HCT116 (cell line): ENCODE results near the gene SLC6A3. TPM values are rescaled to one million over a fixed set of nuclear protein-coding genes. Genes with fewer than 3 reads are reported as not detected.
A peak's percentile ranks its signal among the peaks of the same experiment; 100 is the strongest.

Source experiments
- ATAC-seq: fragments of 200-7000 bp; cut with Tn5 transposase; 2 replicates; pipeline ENCODE4 v1.9.1; 2020; ENCODE audit warnings: mild to moderate bottlenecking, moderate library complexity
- BruUV-seq: library from RNA; stranded (reverse); fragments of 400-500 nt; replicated peaks from 2 replicates; lab custom pipeline; 2021; lab: Mats Ljungman, UMichigan
- CTCF ChIA-PET: fragments of 300-600 bp; sonication (Branson Sonifier 250); formaldehyde crosslinking; loops from one replicate; lab custom pipeline; 2021; ENCODE audit warnings: antibody characterized with exemption; lab: Charles Lee
- POLR2A ChIA-PET: fragments of 300-600, 350-600 bp; sonication (Branson Sonifier 250); formaldehyde crosslinking; loops from one replicate; lab custom pipeline; 2021; ENCODE audit warnings: antibody characterized with exemption; lab: Charles Lee
- RAD21 ChIA-PET, 2 experiments: fragments of 300-600 bp; sonication (Branson Sonifier 250); formaldehyde crosslinking; loops; one replicate each; lab custom pipeline; 2023; ENCODE audit warnings: low total read pairs in 2 of 2; ENCODE audit not compliant: uncharacterized antibody in 2 of 2, unreplicated experiment in 2 of 2, low non-redundant PET in 1 of 2; lab: Charles Lee
- DNase-seq: peaks from one replicate; pipeline ENCODE4 v3.0.0-alpha.2; 2010; ENCODE audit warnings: low read depth, low spot score
- H2AFZ ChIP-seq: fragments of 200-600 bp; shearing (Covaris generic), sonication (generic); 2 replicates; pipeline ENCODE4 v1.6.1; 2017; ENCODE audit warnings: low read depth, mixed run types, mixed read lengths, antibody characterized with exemption, low read length; ENCODE audit not compliant: poor library complexity, severe bottlenecking
- H3K27ac ChIP-seq: 2 replicates; pipeline ENCODE4 v1.5.1; 2012; ENCODE audit warnings: low read depth, low read length
- H3K27me3 ChIP-seq: fragments of 200-600 bp; sonication (generic); 2 replicates; pipeline ENCODE4 v1.6.1; 2016; ENCODE audit warnings: mixed run types, low read length, mixed read lengths; ENCODE audit not compliant: insufficient read depth
- H3K36me3 ChIP-seq, 2 experiments: fragments of 200-500 bp in 1 of 2; fragments of 200-600 bp in 1 of 2; sonication (Bioruptor generic) in 1 of 2; sonication (generic) in 1 of 2; 2 replicates each; pipeline versions ENCODE4 v1.5.1 to v1.6.1; 2014 to 2016; ENCODE audit warnings: low read length in 2 of 2, inconsistent platforms in 1 of 2, mixed read lengths in 1 of 2, mixed run types in 1 of 2; ENCODE audit not compliant: insufficient read depth in 2 of 2, control insufficient read depth in 1 of 2
- H3K4me1 ChIP-seq, 2 experiments: fragments of 200-600 bp in 1 of 2; sonication (generic) in 1 of 2; 2 replicates each; pipeline versions ENCODE4 v1.5.1 to v1.6.1; 2012 to 2017; ENCODE audit warnings: low read length in 2 of 2, inconsistent platforms in 1 of 2, mild to moderate bottlenecking in 1 of 2, mixed read lengths in 1 of 2, mixed run types in 1 of 2, moderate library complexity in 1 of 2; ENCODE audit not compliant: insufficient read depth in 2 of 2, control insufficient read depth in 1 of 2
- H3K4me2 ChIP-seq: fragments of 200-600 bp; sonication (generic); 2 replicates; pipeline ENCODE4 v1.6.1; 2017; ENCODE audit warnings: mixed run types, low read length, mixed read lengths
- H3K4me3 ChIP-seq, 2 experiments: fragments of 200-600 bp in 1 of 2; sonication (generic) in 1 of 2; replicated peaks in 1 of 2; 2 replicates each; pipeline ENCODE4 v1.5.1; 2011 to 2016; ENCODE audit warnings: low read length in 2 of 2, control low read depth in 1 of 2, low read depth in 1 of 2, mild to moderate bottlenecking in 1 of 2, mixed read lengths in 1 of 2, mixed run types in 1 of 2
- H3K79me2 ChIP-seq: fragments of 200-600 bp; sonication (generic); 2 replicates; pipeline ENCODE4 v1.6.1; 2017; ENCODE audit warnings: mild to moderate bottlenecking, mixed run types, low read length, moderate library complexity, mixed read lengths; ENCODE audit not compliant: insufficient read depth
- H3K9ac ChIP-seq: fragments of 200-600 bp; sonication (generic); 2 replicates; pipeline ENCODE4 v1.6.1; 2016; ENCODE audit warnings: low read length, mixed read lengths
- H3K9me2 ChIP-seq: fragments of 200-600 bp; sonication (generic), shearing (Covaris generic); 2 replicates; pipeline ENCODE4 v1.6.1; 2017; ENCODE audit warnings: mixed run types, mild to moderate bottlenecking, moderate library complexity; ENCODE audit not compliant: insufficient read depth
- H3K9me3 ChIP-seq, 2 experiments: fragments of 200-500 bp in 1 of 2; fragments of 200-600 bp in 1 of 2; sonication (Bioruptor generic) in 1 of 2; sonication (generic) in 1 of 2; 2 replicates each; pipeline ENCODE4 v1.6.1; 2014 to 2017; ENCODE audit warnings: low read length in 2 of 2, mixed read lengths in 2 of 2, inconsistent platforms in 1 of 2, low read depth in 1 of 2, mild to moderate bottlenecking in 1 of 2, mixed run types in 1 of 2, moderate library complexity in 1 of 2; ENCODE audit not compliant: control insufficient read depth in 1 of 2, insufficient read depth in 1 of 2
- H4K20me1 ChIP-seq: fragments of 200-600 bp; sonication (generic), shearing (Covaris generic); 2 replicates; pipeline ENCODE4 v1.6.1; 2017; ENCODE audit warnings: mixed run types, mild to moderate bottlenecking, moderate library complexity; ENCODE audit not compliant: insufficient read depth
- ATF3 ChIP-seq: IDR thresholded peaks from 2 replicates; pipeline ENCODE4 v1.6.1; 2012
- CBX3 ChIP-seq: IDR thresholded peaks from 2 replicates; pipeline ENCODE4 v1.6.1; 2012; ENCODE audit warnings: low read depth
- CEBPB ChIP-seq: IDR thresholded peaks from 2 replicates; pipeline ENCODE4 v1.6.1; 2012; ENCODE audit warnings: low read depth
- EGR1 ChIP-seq: IDR thresholded peaks from 2 replicates; pipeline ENCODE4 v1.6.1; 2012; ENCODE audit warnings: low read depth
- ELF1 ChIP-seq: IDR thresholded peaks from 2 replicates; pipeline ENCODE4 v1.6.1; 2012; ENCODE audit warnings: low read depth, borderline replicate concordance
- EZH2 ChIP-seq: fragments of 200-600 bp; sonication (generic); IDR thresholded peaks from 2 replicates; pipeline ENCODE4 v1.6.1; 2017; ENCODE audit warnings: antibody characterized with exemption, mixed run types
- FOSL1 ChIP-seq: IDR thresholded peaks from 2 replicates; pipeline ENCODE4 v1.6.1; 2012; ENCODE audit warnings: low read depth
- JUND ChIP-seq: IDR thresholded peaks from 2 replicates; pipeline ENCODE4 v1.6.1; 2012
- MAX ChIP-seq: IDR thresholded peaks from 2 replicates; pipeline ENCODE4 v1.6.1; 2012
- POLR2A ChIP-seq: IDR thresholded peaks from 2 replicates; pipeline ENCODE4 v1.7.0; 2011; ENCODE audit warnings: borderline replicate concordance; ENCODE audit not compliant: insufficient read depth, insufficient read length; ENCODE audit errors: extremely low read depth
- POLR2AphosphoS5 ChIP-seq: IDR thresholded peaks from 2 replicates; pipeline ENCODE4 v1.6.1; 2011; ENCODE audit warnings: mild to moderate bottlenecking, low read depth, low read length, moderate library complexity
- REST ChIP-seq: IDR thresholded peaks from 2 replicates; pipeline ENCODE4 v1.6.1; 2012; ENCODE audit warnings: low read depth
- SIN3A ChIP-seq: IDR thresholded peaks from 2 replicates; pipeline ENCODE4 v1.6.1; 2012; ENCODE audit warnings: low read depth
- SP1 ChIP-seq: IDR thresholded peaks from 2 replicates; pipeline ENCODE4 v1.6.1; 2012; ENCODE audit warnings: low read depth
- SRF ChIP-seq: IDR thresholded peaks from 2 replicates; pipeline ENCODE4 v1.6.1; 2012; ENCODE audit warnings: low read depth
- TCF7L2 ChIP-seq: IDR thresholded peaks from 2 replicates; pipeline ENCODE4 v1.7.0; 2011; ENCODE audit warnings: borderline replicate concordance, inconsistent platforms; ENCODE audit not compliant: insufficient read depth, insufficient read length; ENCODE audit errors: extremely low read depth
- YY1 ChIP-seq: IDR thresholded peaks from 2 replicates; pipeline ENCODE4 v1.6.1; 2011; ENCODE audit warnings: low read length, low read depth, moderate library complexity, mild to moderate bottlenecking; ENCODE audit not compliant: insufficient replicate concordance; ENCODE audit errors: extremely low read depth
- ZBTB33 ChIP-seq: IDR thresholded peaks from 2 replicates; pipeline ENCODE4 v1.6.1; 2011; ENCODE audit warnings: mild to moderate bottlenecking, low read length, moderate library complexity; ENCODE audit not compliant: insufficient replicate concordance; ENCODE audit errors: extremely low read depth
- ZFX ChIP-seq: fragments of 450-650 bp; IDR thresholded peaks from 2 replicates; pipeline ENCODE4 v1.6.1; 2017
- ZNF274 ChIP-seq: fragments of 200-500 bp; sonication (Bioruptor generic); IDR thresholded peaks from 2 replicates; pipeline ENCODE4 v1.6.1; 2014; ENCODE audit warnings: mild to moderate bottlenecking, low read depth, low read length, inconsistent platforms
- intact Hi-C: fragments of 100-400 bp; cut with micrococcal nuclease; formaldehyde crosslinking; loops from 2 replicates; pipeline ENCODE4 v1.10.0; 2022
- total RNA-seq: library from RNA; stranded (reverse); gene quantifications from one replicate; pipeline ENCODE4 v1.2.1, GENCODE V29; 2021; ENCODE audit not compliant: unreplicated experiment

Gene SLC6A3
- total RNA-seq, 1 experiment from 2014 or later, result not detected

GRCh38 chr5:1478271-1479035 lies 33.2 kb upstream of the SLC6A3 start:
- ATAC-seq, result no peak
- ChIA-PET RAD21 (no interaction called here), CTCF (no interaction called here), POLR2A (no interaction called here)
- intact Hi-C loops, result loop anchor here (1.0 to 5.0 kb wide), 2 partner anchors 124 to 163 kb away; no protein-coding TSS in a partner anchor
- H3K4me1 ChIP-seq, result no peaks in the 10 kb centered on the region
- no peaks in the 10 kb centered on the region for H3K79me2 ChIP-seq
- no peaks in the 10 kb centered on the region for H3K27me3 ChIP-seq
- no peaks in the 10 kb centered on the region for H3K9me3 ChIP-seq
- H3K36me3 ChIP-seq, result peaks cover 12 to 30% of the 10 kb centered on the region in 2 experiments; a peak in 3 of 4 replicates
- H3K4me3 ChIP-seq, result no peak overlapping the region
- H2AFZ ChIP-seq, result no peak overlapping the region
- H3K9me2 ChIP-seq, result no peaks in the 10 kb centered on the region
- H4K20me1 ChIP-seq, result no peaks in the 10 kb centered on the region
- no peak overlapping the region for H3K9ac ChIP-seq
- BruUV-seq, result TSS peak; percentile 32
- no peak overlapping the region for H3K4me2 ChIP-seq
- no peak overlapping the region for H3K27ac ChIP-seq
- DNase-seq, result no peak
- no peak for TF ChIP-seq ZFX
- TF ChIP-seq YY1, result no peak
- TF ChIP-seq POLR2A, result no peak
- TF ChIP-seq JUND, result no peak
- TF ChIP-seq CBX3, result no peak
- TF ChIP-seq FOSL1, result no peak
- TF ChIP-seq SIN3A, result no peak
- no peak for TF ChIP-seq POLR2AphosphoS5
- TF ChIP-seq EZH2, result no peak
- TF ChIP-seq ATF3, result no peak
- no peak for TF ChIP-seq MAX
- TF ChIP-seq SRF, result no peak
- no peak for TF ChIP-seq EGR1
- no peak for TF ChIP-seq ZNF274
- no peak for TF ChIP-seq TCF7L2
- no peak for TF ChIP-seq ZBTB33
- TF ChIP-seq CEBPB, result no peak
- TF ChIP-seq ELF1, result no peak
- TF ChIP-seq REST, result no peak
- TF ChIP-seq SP1, result no peak
